HepG2 (cell line): ENCODE measurements around the gene BLOC1S4. TPM values are rescaled to one million over a fixed set of nuclear protein-coding genes. Genes with fewer than 3 reads are reported as not detected.
A peak's percentile ranks its signal among the peaks of the same experiment; 100 is the strongest.
"Not testable (repeated sequence)": the region's sequence is repeated elsewhere in the genome, so short reads cannot be mapped to it uniquely, and the experiment has no call there.

Experiments
- AFF4 ChIP-seq: sonication (generic); formaldehyde crosslinking; IDR thresholded peaks from 2 replicates; pipeline ENCODE4 v1.4.0; 2020; ENCODE audit warnings: missing genetic modification reagents
- GATA4 ChIP-seq: sonication (generic); IDR thresholded peaks from 2 replicates; pipeline ENCODE4 v1.6.1; 2016; ENCODE audit warnings: antibody characterized with exemption, low read depth, borderline replicate concordance
- HOXA5 ChIP-seq: sonication (generic); formaldehyde crosslinking; IDR thresholded peaks from 2 replicates; pipeline ENCODE4 v1.4.0; 2020; ENCODE audit warnings: missing genetic modification reagents
- KLF12 ChIP-seq: sonication (generic); formaldehyde crosslinking; IDR thresholded peaks from 2 replicates; pipeline ENCODE4 v1.4.0; 2020; ENCODE audit warnings: missing genetic modification reagents, borderline replicate concordance
- NFYC ChIP-seq: IDR thresholded peaks from 2 replicates; pipeline ENCODE4 v1.6.1; 2016; ENCODE audit warnings: missing genetic modification reagents, missing compliant biosample characterization
- NKX3-1 ChIP-seq: sonication (generic); formaldehyde crosslinking; IDR thresholded peaks from 2 replicates; pipeline ENCODE4 v1.5.0; 2020; ENCODE audit warnings: missing genetic modification reagents
- NR2F2 ChIP-seq: IDR thresholded peaks from 2 replicates; pipeline ENCODE4 v1.6.1; 2012; ENCODE audit warnings: low read depth, inconsistent platforms, borderline replicate concordance
- POLR2A ChIP-seq, 2 experiments: IDR thresholded peaks; 2 replicates each; pipeline ENCODE4 v1.6.1; 2011; ENCODE audit warnings: low read depth in 2 of 2, low read length in 2 of 2, mild to moderate bottlenecking in 1 of 2, moderate library complexity in 1 of 2; ENCODE audit not compliant: insufficient read depth in 1 of 2
- REL ChIP-seq: sonication (generic); formaldehyde crosslinking; conservative IDR thresholded peaks from 2 replicates; pipeline ENCODE4 v1.8.0; 2022; ENCODE audit warnings: mild to moderate bottlenecking, missing genetic modification reagents, moderate library complexity
- SMYD3 ChIP-seq: sonication (generic); formaldehyde crosslinking; IDR thresholded peaks from 2 replicates; pipeline ENCODE4 v1.8.1; 2023; ENCODE audit warnings: mild to moderate bottlenecking, missing genetic modification reagents
- SOX13 ChIP-seq, 3 experiments: fragments of 450-650 bp in 1 of 3; sonication (generic) in 1 of 3; formaldehyde crosslinking in 1 of 3; IDR thresholded peaks in 2 of 3; conservative IDR thresholded peaks in 1 of 3; 2 replicates each; pipeline versions ENCODE4 v1.5.0 to v1.6.1; 2016 to 2020; ENCODE audit warnings: antibody characterized with exemption in 1 of 3, mild to moderate bottlenecking in 1 of 3, missing compliant biosample characterization in 1 of 3, missing genetic modification reagents in 1 of 3, moderate library complexity in 1 of 3
- TP53 ChIP-seq: sonication (generic); formaldehyde crosslinking; conservative IDR thresholded peaks from 2 replicates; pipeline ENCODE4 v1.4.0; 2020; ENCODE audit warnings: missing genetic modification reagents
- ZBTB3 ChIP-seq: sonication (generic); formaldehyde crosslinking; IDR thresholded peaks from 2 replicates; pipeline ENCODE4 v1.4.0; 2020; ENCODE audit warnings: low read depth, mild to moderate bottlenecking, moderate library complexity, missing genetic modification reagents, borderline replicate concordance
- ZFAT ChIP-seq: sonication (generic); formaldehyde crosslinking; conservative IDR thresholded peaks from 2 replicates; pipeline ENCODE4 v1.8.1; 2023; ENCODE audit warnings: missing genetic modification reagents, inconsistent platforms
- ZNF224 ChIP-seq: sonication (generic); formaldehyde crosslinking; IDR thresholded peaks from 2 replicates; pipeline ENCODE4 v1.5.0; 2020; ENCODE audit warnings: mild to moderate bottlenecking, missing genetic modification reagents
- ZNF501 ChIP-seq: sonication (generic); formaldehyde crosslinking; IDR thresholded peaks from 2 replicates; pipeline ENCODE4 v1.5.1; 2020; ENCODE audit warnings: mild to moderate bottlenecking, moderate library complexity, missing genetic modification reagents
- ZNF503 ChIP-seq: sonication (generic); formaldehyde crosslinking; IDR thresholded peaks from 2 replicates; pipeline ENCODE4 v1.4.0; 2020; ENCODE audit warnings: missing genetic modification reagents
- ZNF605 ChIP-seq: sonication (generic); formaldehyde crosslinking; IDR thresholded peaks from 2 replicates; pipeline ENCODE4 v1.8.0; 2022; ENCODE audit warnings: mild to moderate bottlenecking, missing genetic modification reagents
- polyA plus RNA-seq, 8 experiments: library from polyadenylated mRNA; depleted of rRNA in 3 of 8; stranded (reverse) in 7 of 8; unstranded in 1 of 8; fragments of >200 nt; fragmentation: Illumina TruSeq in 4 of 8; extraction: Trizol in 4 of 8; gene quantifications; 2 replicates each; pipeline versions ENCODE4 v1.2.1 to v1.2.3, GENCODE V29; 2011 to 2016; ENCODE audit warnings: low read depth in 4 of 8, missing spikeins in 1 of 8, mixed read lengths in 1 of 8; ENCODE audit not compliant: insufficient read depth in 1 of 8
- total RNA-seq, 5 experiments: library from RNA; depleted of rRNA; stranded (reverse); fragments of >200 nt; fragmentation: Illumina TruSeq; extraction: Trizol; gene quantifications; 2 replicates each; pipeline ENCODE4 v1.2.3, GENCODE V29; 2016; ENCODE audit warnings: low read depth in 1 of 5
- TF ChIP-seq, protein P1 (sequence below): sonication (generic); formaldehyde crosslinking; IDR thresholded peaks from 2 replicates; pipeline ENCODE4 v1.4.0; 2020; ENCODE audit warnings: missing genetic modification reagents
- TF ChIP-seq, protein P2 (sequence below): sonication (generic); formaldehyde crosslinking; IDR thresholded peaks from 2 replicates; pipeline ENCODE4 v1.8.1; 2023; ENCODE audit warnings: mild to moderate bottlenecking, missing genetic modification reagents, borderline replicate concordance

Gene BLOC1S4
- total and polyA plus RNA-seq, 2 of the 13 experiments (the other 11 are each of a cell fraction or from before 2014, with no cell fraction given) = 15.5 to 20.9 TPM

DNA sequence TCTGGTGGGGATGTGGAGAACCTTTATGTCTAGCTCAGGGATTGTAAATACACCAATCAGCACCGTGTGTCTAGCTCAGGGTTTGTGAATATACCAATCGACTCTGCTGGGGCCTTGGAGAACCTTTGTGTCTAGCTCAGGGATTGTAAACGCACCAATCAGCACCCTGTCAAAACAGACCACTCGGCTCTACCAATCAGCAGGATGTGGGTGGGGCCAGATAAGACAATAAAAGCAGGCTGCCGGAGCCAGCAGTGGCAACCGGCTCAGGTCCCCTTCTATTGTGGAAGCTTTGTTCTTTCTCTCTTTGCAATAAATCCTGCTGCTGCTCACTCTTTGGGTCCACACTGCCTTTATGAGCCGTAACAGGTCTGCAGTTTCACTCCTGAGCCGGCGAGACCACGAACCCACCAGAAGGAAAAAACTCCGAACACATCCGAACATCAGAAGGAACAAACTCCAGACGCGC is 42.7 kb upstream of the BLOC1S4 start (continued):
- TF ChIP-seq AFF4 (CRISPR knock-in tag) (0 out of 2 replicates have a peak, but pooled peaks have one; percentile 58), ZNF605 (CRISPR knock-in tag) (peak; percentile 87), SMYD3 (CRISPR knock-in tag) (0 out of 2 replicates have a peak, but pooled peaks have one; percentile 66), SOX13 (IDR thresholded peaks at IDR 0.05) (0 out of 2 replicates have a peak, but pooled peaks have one; percentile 27), ZBTB3 (CRISPR knock-in tag) (peak; percentile 33; the same call in 1 of the 2 replicates), KLF12 (CRISPR knock-in tag) (peak; percentile 66; the same call in 1 of the 2 replicates), ZNF224 (peak; percentile 76; the same call in 1 of the 2 replicates), HOXA5 (CRISPR knock-in tag) (peak; percentile 50; the same call in 1 of the 2 replicates), ZNF503 (peak; percentile 61), NFYC (CRISPR knock-in tag) (peak; percentile 86), NR2F2 (peak; percentile 28; the same call in 1 of the 2 replicates), POLR2A (IDR thresholded peaks at IDR 0.05; ENCODE audit: insufficient read depth in 1 of 2, low read depth in 2 of 2, low read length in 2 of 2) (0 out of 4 replicates have a peak, but pooled peaks of 1 of the 2 experiments have one; percentile 53), GATA4 (peak; percentile 73; the same call in 1 of the 2 replicates), NKX3-1 (peak; percentile 82; the same call in 1 of the 2 replicates), ZFAT (peak; percentile 48; the same call in 1 of the 2 replicates), ZNF501 (CRISPR knock-in tag) (peak; percentile 83), REL (0 out of 2 replicates have a peak, but pooled peaks have one; percentile 15), TP53 (0 out of 2 replicates have a peak, but pooled peaks have one; percentile 31)
- TF ChIP-seq, protein P1, sequence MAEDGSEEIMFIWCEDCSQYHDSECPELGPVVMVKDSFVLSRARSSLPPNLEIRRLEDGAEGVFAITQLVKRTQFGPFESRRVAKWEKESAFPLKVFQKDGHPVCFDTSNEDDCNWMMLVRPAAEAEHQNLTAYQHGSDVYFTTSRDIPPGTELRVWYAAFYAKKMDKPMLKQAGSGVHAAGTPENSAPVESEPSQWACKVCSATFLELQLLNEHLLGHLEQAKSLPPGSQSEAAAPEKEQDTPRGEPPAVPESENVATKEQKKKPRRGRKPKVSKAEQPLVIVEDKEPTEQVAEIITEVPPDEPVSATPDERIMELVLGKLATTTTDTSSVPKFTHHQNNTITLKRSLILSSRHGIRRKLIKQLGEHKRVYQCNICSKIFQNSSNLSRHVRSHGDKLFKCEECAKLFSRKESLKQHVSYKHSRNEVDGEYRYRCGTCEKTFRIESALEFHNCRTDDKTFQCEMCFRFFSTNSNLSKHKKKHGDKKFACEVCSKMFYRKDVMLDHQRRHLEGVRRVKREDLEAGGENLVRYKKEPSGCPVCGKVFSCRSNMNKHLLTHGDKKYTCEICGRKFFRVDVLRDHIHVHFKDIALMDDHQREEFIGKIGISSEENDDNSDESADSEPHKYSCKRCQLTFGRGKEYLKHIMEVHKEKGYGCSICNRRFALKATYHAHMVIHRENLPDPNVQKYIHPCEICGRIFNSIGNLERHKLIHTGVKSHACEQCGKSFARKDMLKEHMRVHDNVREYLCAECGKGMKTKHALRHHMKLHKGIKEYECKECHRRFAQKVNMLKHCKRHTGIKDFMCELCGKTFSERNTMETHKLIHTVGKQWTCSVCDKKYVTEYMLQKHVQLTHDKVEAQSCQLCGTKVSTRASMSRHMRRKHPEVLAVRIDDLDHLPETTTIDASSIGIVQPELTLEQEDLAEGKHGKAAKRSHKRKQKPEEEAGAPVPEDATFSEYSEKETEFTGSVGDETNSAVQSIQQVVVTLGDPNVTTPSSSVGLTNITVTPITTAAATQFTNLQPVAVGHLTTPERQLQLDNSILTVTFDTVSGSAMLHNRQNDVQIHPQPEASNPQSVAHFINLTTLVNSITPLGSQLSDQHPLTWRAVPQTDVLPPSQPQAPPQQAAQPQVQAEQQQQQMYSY (CRISPR knock-in tag) = 0 out of 2 replicates have a peak, but pooled peaks have one; percentile 29
- not testable (repeated sequence) for TF ChIP-seq SOX13 (CRISPR knock-in tag; conservative IDR thresholded peaks at IDR 0.05 in 1 of 2, IDR thresholded peaks at IDR 0.05 in 1 of 2)
- TF ChIP-seq, protein P2, sequence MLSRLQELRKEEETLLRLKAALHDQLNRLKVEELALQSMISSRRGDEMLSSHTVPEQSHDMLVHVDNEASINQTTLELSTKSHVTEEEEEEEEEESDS (CRISPR knock-in tag) = peak; percentile 41; the same call in 1 of the 2 replicates
